ENCODE results near the gene SMG5.

DNA sequence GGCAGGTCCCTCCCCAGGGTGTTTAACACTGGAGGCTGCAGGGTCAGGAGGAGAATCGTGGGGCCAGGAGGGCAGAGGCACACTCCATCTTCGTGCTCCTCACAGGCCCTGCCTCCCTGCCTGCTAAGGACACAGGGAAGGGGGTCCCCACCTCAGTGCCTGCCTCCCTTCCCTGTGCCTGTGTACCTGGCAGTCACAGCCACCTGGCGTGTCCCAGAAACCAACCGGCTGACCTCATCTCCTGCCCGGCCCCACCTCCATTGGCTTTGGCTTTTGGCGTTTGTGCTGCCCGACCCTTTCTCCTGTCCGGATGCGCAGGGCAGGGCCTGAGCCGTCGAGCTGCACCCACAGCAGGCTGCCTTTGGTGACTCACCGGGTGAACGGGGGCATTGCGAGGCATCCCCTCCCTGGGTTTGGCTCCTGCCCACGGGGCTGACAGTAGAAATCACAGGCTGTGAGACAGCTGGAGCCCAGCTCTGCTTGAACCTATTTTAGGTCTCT, 41.3 kb downstream of the SMG5 start:
- TF ChIP-seq POLR2A (IDR thresholded peaks at IDR 0.05), result no peak
- TF ChIP-seq, protein P1, sequence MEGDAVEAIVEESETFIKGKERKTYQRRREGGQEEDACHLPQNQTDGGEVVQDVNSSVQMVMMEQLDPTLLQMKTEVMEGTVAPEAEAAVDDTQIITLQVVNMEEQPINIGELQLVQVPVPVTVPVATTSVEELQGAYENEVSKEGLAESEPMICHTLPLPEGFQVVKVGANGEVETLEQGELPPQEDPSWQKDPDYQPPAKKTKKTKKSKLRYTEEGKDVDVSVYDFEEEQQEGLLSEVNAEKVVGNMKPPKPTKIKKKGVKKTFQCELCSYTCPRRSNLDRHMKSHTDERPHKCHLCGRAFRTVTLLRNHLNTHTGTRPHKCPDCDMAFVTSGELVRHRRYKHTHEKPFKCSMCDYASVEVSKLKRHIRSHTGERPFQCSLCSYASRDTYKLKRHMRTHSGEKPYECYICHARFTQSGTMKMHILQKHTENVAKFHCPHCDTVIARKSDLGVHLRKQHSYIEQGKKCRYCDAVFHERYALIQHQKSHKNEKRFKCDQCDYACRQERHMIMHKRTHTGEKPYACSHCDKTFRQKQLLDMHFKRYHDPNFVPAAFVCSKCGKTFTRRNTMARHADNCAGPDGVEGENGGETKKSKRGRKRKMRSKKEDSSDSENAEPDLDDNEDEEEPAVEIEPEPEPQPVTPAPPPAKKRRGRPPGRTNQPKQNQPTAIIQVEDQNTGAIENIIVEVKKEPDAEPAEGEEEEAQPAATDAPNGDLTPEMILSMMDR (IDR thresholded peaks at IDR 0.05), result no peak

All from thyroid gland (tissue), 4 donors.